Spleen (tissue), 7 donors: ENCODE data around the gene SMG7.

ENCODE experiments used
- CTCF ChIP-seq, 11 experiments: fragments of 200-600 bp in 7 of 11; fragments of 450-650 bp in 4 of 11; sonication (generic) in 4 of 11; IDR thresholded peaks in 8 of 11; conservative IDR thresholded peaks in 3 of 11; 1 replicate in 7 of 11; 2 replicates in 4 of 11; pipeline versions ENCODE4 v1.4.0 to v1.8.0; 2016 to 2021; ENCODE audit warnings: antibody characterized with exemption in 11 of 11, inconsistent platforms in 4 of 11, mild to moderate bottlenecking in 1 of 11
- POLR2A ChIP-seq, 3 donors: fragments of 450-650 bp; IDR thresholded peaks; one replicate each; pipeline ENCODE4 v1.5.1; 2017; ENCODE audit warnings: antibody characterized with exemption in 3 of 3, mild to moderate bottlenecking in 1 of 3
- donor health status: DM: no; HTN: no; CAD: no; lungs with moderate emphysema.
- donor health status: DM: no; HTN: no; CAD: no.
- donor health status: DM: no; HTN: no; CAD: no.

DNA sequence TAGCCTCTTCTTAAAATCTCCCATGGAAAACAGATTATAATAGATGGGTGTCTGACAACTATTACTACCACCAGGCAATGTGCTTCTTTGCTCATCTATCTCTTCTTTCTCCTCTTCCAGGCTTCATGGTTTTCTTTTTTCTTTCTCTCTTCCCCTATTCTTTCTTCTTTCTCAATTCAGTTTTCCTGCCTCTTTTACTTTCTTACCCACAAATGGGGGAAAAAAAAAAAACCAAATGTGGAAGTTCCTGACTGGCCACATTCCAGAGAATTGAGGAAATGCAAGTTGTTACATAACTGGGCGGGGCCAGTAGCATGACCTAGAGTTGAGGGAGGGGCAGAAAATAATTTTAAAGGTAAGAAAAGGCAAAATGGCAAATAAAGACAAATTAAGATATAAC, 10.9 kb upstream of the SMG7 start:
- TF ChIP-seq CTCF (IDR thresholded peaks at IDR 0.05 in 8 of 11, conservative IDR thresholded peaks at IDR 0.05 in 3 of 11) (no peak), POLR2A (IDR thresholded peaks at IDR 0.05) (no peak)
